Endometrial microvascular endothelial cells (primary cell): ENCODE measurements around the gene CBX2. TPM values are rescaled to one million over a fixed set of nuclear protein-coding genes. Genes with fewer than 3 reads are reported as not detected.

Experiments used
- in situ Hi-C: cut with HindIII; loops from 2 replicates; pipeline ENCODE4 v1.10.0; 2017; ENCODE audit warnings: low sequenced_read_pairs, low pct_unique_long_range_greater_than_20kb; ENCODE audit errors: inconsistent ontology term
- total RNA-seq: library from RNA; depleted of rRNA; stranded (reverse); fragments of >200 nt; gene quantifications from one replicate; pipeline ENCODE4 v1.2.3, GENCODE V29; 2015; ENCODE audit errors: inconsistent ontology term

The CBX2 gene
- 16.1 TPM for total RNA-seq

GRCh38 chr17:79777894-79778503 is at the start of gene CBX2:
Gene CBX2 (plus strand): TSS chr17:79778148. CDS start chr17:79778236, 88 bp downstream.
- in situ Hi-C loops = loop anchor here (25.0 kb wide), 1 partner anchor 209 kb away; no protein-coding TSS in a partner anchor

- in situ Hi-C loops = no loop called here
Measured at GRCh38 chr17:79728169-79728907, 49.6 kb upstream of the CBX2 start.

GRCh38 chr17:79728908-79729471 is 49.0 kb upstream of the CBX2 start:
- in situ Hi-C loops = no loop called here

GRCh38 chr17:79729761-79730160 is 48.2 kb upstream of the CBX2 start:
- in situ Hi-C loops = no loop called here

GRCh38 chr17:79730437-79730768 is 47.5 kb upstream of the CBX2 start:
- in situ Hi-C loops = no loop called here

- in situ Hi-C loops = no loop called here
Measured at GRCh38 chr17:79730769-79731483, 47.0 kb upstream of the CBX2 start, which contains the start of gene ENPP7. Gene ENPP7 (plus strand): TSS chr17:79730943. CDS start chr17:79731140, 197 bp downstream.

- in situ Hi-C loops = no loop called here
Measured at GRCh38 chr17:79732254-79732653, 45.7 kb upstream of the CBX2 start.

GRCh38 chr17:79732804-79733691 is 44.9 kb upstream of the CBX2 start:
- in situ Hi-C loops = no loop called here

GRCh38 chr17:79733692-79734070 is 44.3 kb upstream of the CBX2 start:
- in situ Hi-C loops = no loop called here

- in situ Hi-C loops = no loop called here
Measured at GRCh38 chr17:79735096-79735495, 42.9 kb upstream of the CBX2 start.

GRCh38 chr17:79737046-79737921 is 40.7 kb upstream of the CBX2 start:
- in situ Hi-C loops = no loop called here

GRCh38 chr17:79737922-79738578 is 39.9 kb upstream of the CBX2 start:
- in situ Hi-C loops = no loop called here

GRCh38 chr17:79738643-79739042 is 39.3 kb upstream of the CBX2 start:
- in situ Hi-C loops = no loop called here

- in situ Hi-C loops = no loop called here
Measured at GRCh38 chr17:79739148-79740062, 38.5 kb upstream of the CBX2 start.

GRCh38 chr17:79740413-79740812 is 37.5 kb upstream of the CBX2 start:
- in situ Hi-C loops = no loop called here

- in situ Hi-C loops = no loop called here
Measured at GRCh38 chr17:79741401-79741750, 36.6 kb upstream of the CBX2 start.
